HG03095 (cell line): ENCODE measurements around the gene HOXC12.

ENCODE experiments used
- ATAC-seq: cut with Tn5 transposase; IDR thresholded peaks from one replicate; pipeline ENCODE4 v1.9.1; 2021; ENCODE audit warnings: moderate library complexity; ENCODE audit not compliant: unreplicated experiment

The HOXC12 gene

DNA sequence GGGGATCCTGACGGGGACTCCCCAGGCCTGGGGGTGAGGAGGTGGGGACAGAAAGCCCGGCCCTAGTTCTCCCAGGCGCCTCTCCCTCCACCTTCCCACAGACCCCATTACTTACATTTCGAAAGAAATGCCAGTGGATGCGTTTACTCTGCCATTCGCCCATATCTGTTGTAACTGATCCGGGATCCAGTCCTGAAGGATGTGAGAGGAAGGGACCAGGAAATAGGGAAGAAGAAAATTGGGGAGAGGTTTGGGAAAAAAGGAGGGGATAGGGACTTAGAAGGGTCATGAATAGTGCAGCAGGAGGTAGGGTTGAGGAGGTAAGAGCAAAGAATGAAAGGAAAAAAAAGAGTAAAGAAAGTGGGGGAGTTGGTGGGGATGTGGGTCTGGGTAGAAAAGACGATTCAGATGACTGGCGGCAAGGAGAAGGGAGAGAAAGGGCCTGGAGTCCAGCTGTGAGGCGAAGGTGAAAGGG lies 1.1 kb downstream of the HOXC12 start:
- no peak for ATAC-seq

DNA sequence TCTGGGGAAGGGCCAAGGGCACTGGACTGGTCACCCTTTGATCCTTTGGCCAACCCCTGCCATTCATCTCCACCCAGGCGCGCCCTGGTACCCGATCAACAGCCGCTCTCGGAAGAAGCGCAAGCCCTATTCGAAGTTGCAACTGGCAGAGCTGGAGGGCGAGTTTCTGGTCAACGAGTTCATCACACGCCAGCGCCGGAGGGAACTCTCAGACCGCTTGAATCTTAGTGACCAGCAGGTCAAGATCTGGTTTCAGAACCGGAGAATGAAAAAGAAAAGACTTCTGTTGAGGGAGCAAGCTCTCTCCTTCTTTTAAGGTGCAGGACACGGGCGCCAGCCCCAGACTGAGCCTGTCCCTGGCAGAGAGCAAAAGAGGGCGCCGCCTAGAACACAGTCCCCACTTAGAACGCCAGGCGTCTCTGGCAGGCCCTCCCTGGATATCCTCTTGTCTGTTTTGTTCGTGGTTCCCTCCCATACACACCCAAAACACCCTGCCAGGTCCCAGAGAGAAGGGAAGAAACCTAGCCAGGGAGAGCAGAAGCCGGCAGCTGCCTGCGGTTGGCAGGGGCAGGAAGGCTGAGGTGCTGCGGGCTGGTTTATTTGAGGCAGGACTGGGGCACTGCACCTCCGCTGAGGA lies 1.7 kb downstream of the HOXC12 start:
- ATAC-seq, result no peak

- no peak for ATAC-seq
Observed at GRCh38 chr12:53956914-53957536, 2.3 kb downstream of the HOXC12 start.

- ATAC-seq, result no peak
Observed at GRCh38 chr12:53958128-53958527, 3.4 kb downstream of the HOXC12 start.

DNA sequence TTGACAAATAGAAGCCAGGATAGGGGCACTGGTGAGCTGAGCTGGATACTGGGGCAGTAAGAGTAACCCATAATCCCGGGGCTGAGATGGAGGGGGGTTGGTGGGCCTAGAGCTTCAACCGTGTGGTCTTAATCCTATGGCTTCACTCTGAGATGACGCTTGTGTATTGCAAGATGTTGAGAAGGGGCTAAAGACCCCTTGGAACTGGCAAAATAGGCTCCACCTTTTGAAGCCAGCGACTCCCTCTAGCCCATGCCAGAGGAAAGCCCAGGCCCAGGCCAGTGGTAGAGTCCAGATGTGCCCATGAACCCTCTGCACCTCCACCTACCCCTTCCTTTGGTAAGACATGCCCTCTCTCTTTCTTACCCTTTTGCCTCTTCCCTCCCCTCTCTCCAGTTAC lies 4.6 kb downstream of the HOXC12 start:
- no peak for ATAC-seq

- ATAC-seq, result no peak
Observed at GRCh38 chr12:53960187-53961024, 5.7 kb downstream of the HOXC12 start.

DNA sequence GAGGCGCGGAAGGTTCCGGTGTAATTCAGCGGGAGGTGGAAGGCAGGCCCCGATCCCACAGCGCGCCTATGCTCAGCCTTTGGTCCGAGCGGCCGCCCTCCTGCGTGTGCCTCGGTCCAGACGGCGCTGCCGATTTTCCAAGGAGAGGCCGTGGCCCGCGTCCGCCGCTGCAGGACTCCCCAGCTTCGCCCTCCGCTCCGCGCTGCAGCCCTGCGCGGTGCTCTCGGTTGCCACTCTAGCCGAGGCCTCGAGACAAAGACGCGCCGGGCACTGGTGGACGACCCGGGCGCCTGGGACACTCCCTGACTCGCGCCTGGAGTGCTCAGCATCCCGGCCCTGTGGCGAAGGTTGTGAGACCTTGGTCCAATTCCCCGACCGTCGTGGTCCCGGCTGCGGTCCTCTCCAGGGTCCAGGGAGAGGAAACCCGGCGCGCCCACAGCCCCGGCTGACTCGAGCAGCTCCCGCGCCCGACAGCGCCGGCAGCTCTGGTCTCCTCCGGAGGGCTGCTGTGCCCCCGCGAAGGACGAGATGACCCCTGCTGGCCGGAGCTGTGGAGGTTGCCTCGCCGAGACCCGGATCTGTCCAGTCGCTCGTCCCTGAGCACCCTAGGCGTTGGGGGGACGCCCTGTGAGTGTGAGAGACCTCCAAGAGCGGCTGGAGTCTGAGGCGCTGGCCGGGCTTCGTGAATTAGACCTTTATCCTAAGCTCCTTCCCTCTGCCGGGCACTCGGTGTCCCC lies 6.5 kb downstream of the HOXC12 start:
- no peak for ATAC-seq

- ATAC-seq, result no peak
Observed at GRCh38 chr12:53963005-53963404, 8.3 kb downstream of the HOXC12 start.

DNA sequence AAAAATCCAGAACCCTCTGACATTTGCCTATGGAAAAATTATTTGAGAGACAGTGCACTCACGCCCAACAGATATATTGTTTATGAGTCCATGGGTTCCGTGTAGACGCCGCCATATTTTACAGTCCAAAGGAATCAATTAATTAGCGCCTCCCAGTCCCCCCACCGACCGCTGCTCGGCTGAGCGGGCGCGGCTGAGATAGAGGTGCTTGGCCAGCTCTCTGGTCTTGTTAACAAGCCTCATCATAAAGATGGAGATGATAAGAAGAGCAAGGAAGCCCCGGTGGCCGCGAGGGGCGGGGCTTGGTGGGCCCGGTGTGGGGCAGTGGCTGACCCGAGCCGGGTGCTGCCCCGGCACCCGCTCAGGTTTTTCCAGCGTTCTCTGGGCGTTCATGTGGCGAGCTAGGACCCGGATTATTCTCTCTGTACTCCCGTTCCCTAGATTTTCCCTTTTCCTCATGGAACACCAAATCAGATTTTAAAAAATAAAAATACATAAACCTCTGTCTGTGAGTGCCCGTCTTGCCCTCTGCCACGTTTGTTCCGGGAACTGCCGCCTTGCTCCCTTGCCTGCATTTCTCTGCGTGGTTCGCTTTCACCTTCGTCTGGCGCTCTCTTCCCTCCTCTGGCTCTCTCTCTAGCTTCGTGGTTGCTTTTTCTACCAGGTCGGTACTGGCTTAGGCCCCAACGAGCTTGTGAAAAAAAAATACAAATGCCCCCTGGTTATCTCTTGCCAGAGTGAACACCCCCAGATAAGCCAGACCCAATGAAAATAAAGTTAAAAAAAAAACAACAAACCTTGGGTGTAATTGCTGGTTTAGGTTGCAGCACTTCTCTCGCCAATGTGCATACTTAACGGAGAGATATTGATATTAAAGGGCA lies 9.0 kb downstream of the HOXC12 start:
- ATAC-seq, result no peak

- no peak for ATAC-seq
Observed at GRCh38 chr12:53964315-53964713, 9.6 kb downstream of the HOXC12 start.

- no peak for ATAC-seq
Observed at GRCh38 chr12:53965281-53966084, 10.8 kb downstream of the HOXC12 start.

DNA sequence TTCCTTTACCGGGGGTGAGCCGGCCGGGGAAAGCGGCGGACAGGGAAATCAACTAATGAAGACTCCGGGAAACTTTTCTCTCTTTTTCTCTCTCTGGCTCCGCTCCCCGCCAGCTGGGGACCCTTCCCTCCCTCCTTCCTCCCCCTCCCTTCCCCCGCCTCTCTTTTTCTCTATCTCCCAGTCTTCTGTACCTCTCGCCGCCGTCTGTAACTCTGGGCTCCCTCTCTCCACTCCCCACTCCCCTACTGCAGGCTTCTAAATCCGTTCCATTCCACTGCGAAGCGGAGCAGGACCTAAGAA lies 11.3 kb downstream of the HOXC12 start:
- ATAC-seq, result no peak

GRCh38 chr12:53966385-53967133 lies 11.9 kb downstream of the HOXC12 start:
- no peak for ATAC-seq

DNA sequence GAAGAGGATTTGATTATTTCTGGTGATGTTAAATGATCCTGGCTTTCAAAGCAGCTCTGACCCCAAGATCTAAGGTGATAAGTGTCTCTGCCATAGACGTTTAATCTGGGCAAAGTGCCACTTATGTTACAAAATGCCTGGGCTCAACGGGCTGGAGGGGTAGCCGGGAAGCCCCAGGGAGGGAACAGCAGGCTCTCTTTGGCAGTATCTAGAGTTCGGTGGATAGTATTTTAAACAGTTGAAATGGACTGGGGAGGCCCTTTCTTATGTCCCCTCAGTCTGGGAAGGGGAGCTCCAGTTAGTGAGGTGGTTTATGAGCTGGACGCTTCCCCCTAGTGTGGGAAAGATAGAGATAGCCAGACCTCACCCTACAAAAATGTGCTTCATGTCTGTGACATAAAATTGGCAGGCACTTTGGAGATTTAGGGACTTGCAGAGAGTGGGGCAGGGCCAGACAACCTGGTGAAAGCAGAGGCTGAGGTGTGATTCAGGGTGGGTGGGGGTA lies 12.8 kb downstream of the HOXC12 start:
- ATAC-seq, result no peak

DNA sequence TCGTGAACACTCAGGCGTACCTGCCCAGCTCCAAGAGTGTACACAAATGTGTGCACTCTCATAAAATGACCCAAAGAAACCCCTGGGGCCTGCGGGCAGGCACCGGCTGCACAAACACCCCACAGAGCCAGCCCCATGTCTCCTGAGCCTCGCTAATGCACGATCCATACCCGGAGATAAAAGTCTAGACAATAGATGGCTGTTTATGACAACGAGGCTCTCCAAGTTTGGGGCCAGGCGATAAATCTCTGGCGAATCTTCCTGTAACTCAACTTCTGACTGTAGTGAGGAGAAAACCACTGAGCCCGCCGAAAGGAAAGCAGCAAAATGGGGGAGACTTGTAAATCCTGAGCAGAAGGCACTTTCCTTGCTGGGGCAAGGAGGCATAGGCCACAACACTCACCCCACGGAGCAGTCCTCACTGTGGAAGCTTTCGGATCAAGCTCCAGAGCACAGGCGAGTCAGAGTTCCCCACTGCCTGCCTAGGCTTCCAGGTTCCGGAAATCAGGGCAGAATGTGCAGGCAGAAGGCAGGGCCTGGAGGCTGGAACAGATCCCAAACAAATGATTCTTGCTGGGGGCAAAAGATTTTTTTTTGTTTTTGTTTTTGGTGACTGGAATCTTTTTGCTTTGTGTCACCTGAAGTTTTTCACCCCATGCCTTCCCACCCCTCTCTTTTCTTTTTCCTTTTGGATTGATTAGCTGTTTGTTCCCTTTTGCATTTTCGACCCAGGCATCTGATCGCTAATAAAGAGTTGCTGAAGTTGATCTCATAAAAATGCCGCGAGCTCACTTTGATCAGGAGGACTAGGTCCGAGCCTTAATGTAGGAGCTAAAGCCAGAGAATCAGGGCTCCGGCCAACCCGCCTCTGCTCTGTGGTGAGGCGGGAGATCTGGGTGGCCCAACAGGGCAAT lies 13.8 kb downstream of the HOXC12 start:
- no peak for ATAC-seq

GRCh38 chr12:53969588-53970259 lies 15.0 kb downstream of the HOXC12 start:
- ATAC-seq, result no peak

DNA sequence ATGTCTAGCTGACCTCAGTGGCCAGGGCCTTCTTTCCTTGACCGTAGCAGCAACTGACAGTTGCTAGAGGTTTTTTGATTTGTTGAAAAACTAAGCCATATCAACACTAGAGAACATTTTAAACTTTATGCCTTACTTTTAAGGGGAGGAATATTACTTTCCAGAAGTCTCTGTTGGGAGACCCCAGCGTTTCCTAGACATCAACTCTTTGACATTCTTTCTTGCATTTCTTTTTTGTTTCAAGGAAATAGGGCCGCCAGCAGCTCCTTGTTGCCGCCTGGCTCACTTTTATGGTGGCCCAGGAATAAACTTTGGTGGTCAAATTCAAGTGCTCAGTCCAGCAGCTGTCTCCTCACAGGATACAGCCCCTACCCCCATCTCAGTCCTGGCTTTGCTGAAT lies 15.7 kb downstream of the HOXC12 start:
- no peak for ATAC-seq
